Endodermal cell (in vitro differentiated cells): ENCODE measurements around the gene MTURN. TPM values are rescaled to one million over a fixed set of nuclear protein-coding genes. Genes with fewer than 3 reads are reported as not detected.
A peak's percentile ranks its signal among the peaks of the same experiment; 100 is the strongest.

Experiments
- DNase-seq: peaks from one replicate; pipeline ENCODE4 v3.0.0-alpha.2; 2017
- H3K27ac ChIP-seq: 2 replicates; pipeline ENCODE4 v1.5.1; 2013; ENCODE audit warnings: mild to moderate bottlenecking, low read depth, low read length, moderate library complexity
- H3K27me3 ChIP-seq: 2 replicates; pipeline ENCODE4 v1.6.1; 2013; ENCODE audit warnings: mild to moderate bottlenecking, low read length, moderate library complexity; ENCODE audit not compliant: insufficient read depth, control insufficient read depth, poor library complexity, severe bottlenecking
- H3K36me3 ChIP-seq: 2 replicates; pipeline ENCODE4 v1.7.0; 2013; ENCODE audit warnings: mild to moderate bottlenecking, low read length, moderate library complexity; ENCODE audit not compliant: control insufficient read depth, insufficient read depth
- H3K4me1 ChIP-seq: one replicate; pipeline ENCODE4 v1.7.0; 2013; ENCODE audit warnings: low read length; ENCODE audit not compliant: control insufficient read depth, insufficient read depth
- H3K4me3 ChIP-seq: 2 replicates; pipeline ENCODE4 v1.5.1; 2013; ENCODE audit warnings: mild to moderate bottlenecking, low read length, moderate library complexity
- H3K9ac ChIP-seq: 2 replicates; pipeline ENCODE4 v1.6.1; 2013; ENCODE audit warnings: mild to moderate bottlenecking, low read length, moderate library complexity; ENCODE audit not compliant: poor library complexity, severe bottlenecking; ENCODE audit errors: extremely low read depth
- H3K9me3 ChIP-seq: 2 replicates; pipeline ENCODE4 v1.6.1; 2013; ENCODE audit warnings: mild to moderate bottlenecking, low read length, moderate library complexity; ENCODE audit not compliant: control insufficient read depth
- H3K27ac Mint-ChIP-seq: 2 replicates; pipeline ENCODE4 v1.8.0; 2020; ENCODE audit warnings: mixed read lengths
- H3K27me3 Mint-ChIP-seq: 2 replicates; pipeline ENCODE4 v1.8.0; 2021; ENCODE audit warnings: mild to moderate bottlenecking, mixed read lengths; ENCODE audit not compliant: insufficient read depth
- H3K36me3 Mint-ChIP-seq: 2 replicates; pipeline ENCODE4 v1.8.0; 2020; ENCODE audit warnings: low read depth, mixed read lengths
- H3K4me1 Mint-ChIP-seq: 2 replicates; pipeline ENCODE4 v1.8.0; 2020; ENCODE audit warnings: mixed read lengths
- H3K4me3 Mint-ChIP-seq: 2 replicates; pipeline ENCODE4 v1.8.0; 2020; ENCODE audit warnings: mild to moderate bottlenecking, moderate library complexity, mixed read lengths
- H3K9me3 Mint-ChIP-seq: 2 replicates; pipeline ENCODE4 v1.8.0; 2020; ENCODE audit warnings: mild to moderate bottlenecking, mixed read lengths
- WGBS, 2 experiments: methylation state at CpG; one replicate each; pipeline versions ENCODE4 v1.1.5 to v1.1.7; 2013; ENCODE audit warnings: missing lambda C conversion rate in 2 of 2, mixed read lengths in 1 of 2; ENCODE audit not compliant: insufficient coverage in 1 of 2, insufficient read length in 1 of 2; 5-methylcytosine and 5-hydroxymethylcytosine counted together
- total RNA-seq, 2 donors: library from RNA; stranded (reverse); fragmentation: NEBNext Ultra II Directional in 1 of 2; extraction: Animal tissue kit (Norgen Biotek cat#: 25700) in 1 of 2; gene quantifications; 2 replicates in 1 of 2; 3 replicates in 1 of 2; pipeline ENCODE4 v1.2.1, GENCODE V29; 2021
- TF ChIP-seq, protein P1 (sequence below): fragments of 200-600 bp; sonication (generic); conservative IDR thresholded peaks from 2 replicates; pipeline ENCODE4 v1.5.0; 2021; ENCODE audit warnings: antibody characterized with exemption, mild to moderate bottlenecking

Gene MTURN
- total RNA-seq, 2 donors from 2014 or later = 11.2 to 12.1 TPM

DNA sequence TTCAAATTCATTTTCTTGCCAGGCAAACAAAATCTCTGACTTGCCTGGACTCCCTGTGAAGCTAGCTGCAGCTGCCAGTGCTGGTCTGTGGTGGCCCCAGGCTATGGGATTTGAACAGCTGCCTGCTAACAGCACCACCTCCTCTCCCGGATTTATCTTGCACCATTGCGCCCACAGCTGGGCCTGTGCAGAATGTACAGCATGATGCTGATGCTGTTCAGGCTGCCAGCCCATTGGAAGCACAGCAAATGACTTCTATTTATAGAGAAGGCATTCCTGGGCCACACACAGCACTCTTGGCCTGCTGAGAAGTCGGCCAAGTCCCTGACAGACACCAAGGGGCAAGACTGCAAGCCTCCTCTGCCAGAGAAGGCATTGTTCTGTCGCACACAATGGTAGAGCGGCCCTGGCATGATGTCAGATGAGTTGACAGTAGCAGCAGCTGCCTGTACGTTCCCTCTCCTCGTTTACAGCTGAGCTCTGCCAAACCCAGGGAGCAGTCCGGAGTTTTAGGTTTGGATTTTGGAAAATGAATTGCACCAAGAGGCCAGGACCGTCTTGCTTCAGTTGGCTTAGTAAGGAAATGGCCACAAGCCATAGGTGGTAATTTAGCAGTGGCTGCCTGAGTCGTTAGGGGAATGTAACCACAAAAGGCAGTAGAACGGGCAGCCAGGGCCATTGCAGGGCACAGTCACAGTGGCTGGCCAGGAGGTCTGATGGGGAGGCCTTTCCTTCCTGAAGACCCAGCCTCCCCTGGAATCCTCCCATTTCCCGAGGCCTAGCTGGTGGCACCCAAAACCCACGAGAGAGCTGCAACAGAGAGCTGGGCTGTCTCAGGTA, 38.5 kb downstream of the MTURN start:
- WGBS, 2 experiments = 86 to 90% methylated on average over 7 to 13 of the region's 13 CpGs
- Mint-ChIP-seq H3K4me1 (peaks cover 5% of the 10 kb centered on the region), H3K36me3 (no peaks in the 10 kb centered on the region), H3K27ac (no peak overlapping the region), H3K9me3 (no peaks in the 10 kb centered on the region), H3K27me3 (peaks cover 20% of the 10 kb centered on the region), H3K4me3 (no peak overlapping the region)
- H3K27me3 ChIP-seq = peaks cover 30% of the 10 kb centered on the region
- H3K4me3 ChIP-seq = no peak overlapping the region
- peak overlapping the region; percentile 84 for H3K27ac ChIP-seq
- DNase-seq = peak; percentile 55
- TF ChIP-seq, protein P1, sequence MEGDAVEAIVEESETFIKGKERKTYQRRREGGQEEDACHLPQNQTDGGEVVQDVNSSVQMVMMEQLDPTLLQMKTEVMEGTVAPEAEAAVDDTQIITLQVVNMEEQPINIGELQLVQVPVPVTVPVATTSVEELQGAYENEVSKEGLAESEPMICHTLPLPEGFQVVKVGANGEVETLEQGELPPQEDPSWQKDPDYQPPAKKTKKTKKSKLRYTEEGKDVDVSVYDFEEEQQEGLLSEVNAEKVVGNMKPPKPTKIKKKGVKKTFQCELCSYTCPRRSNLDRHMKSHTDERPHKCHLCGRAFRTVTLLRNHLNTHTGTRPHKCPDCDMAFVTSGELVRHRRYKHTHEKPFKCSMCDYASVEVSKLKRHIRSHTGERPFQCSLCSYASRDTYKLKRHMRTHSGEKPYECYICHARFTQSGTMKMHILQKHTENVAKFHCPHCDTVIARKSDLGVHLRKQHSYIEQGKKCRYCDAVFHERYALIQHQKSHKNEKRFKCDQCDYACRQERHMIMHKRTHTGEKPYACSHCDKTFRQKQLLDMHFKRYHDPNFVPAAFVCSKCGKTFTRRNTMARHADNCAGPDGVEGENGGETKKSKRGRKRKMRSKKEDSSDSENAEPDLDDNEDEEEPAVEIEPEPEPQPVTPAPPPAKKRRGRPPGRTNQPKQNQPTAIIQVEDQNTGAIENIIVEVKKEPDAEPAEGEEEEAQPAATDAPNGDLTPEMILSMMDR = no peak
- H3K9ac ChIP-seq = no peak overlapping the region
- H3K4me1 ChIP-seq = no peaks in the 10 kb centered on the region
- H3K36me3 ChIP-seq = no peaks in the 10 kb centered on the region
- no peaks in the 10 kb centered on the region for H3K9me3 ChIP-seq

DNA sequence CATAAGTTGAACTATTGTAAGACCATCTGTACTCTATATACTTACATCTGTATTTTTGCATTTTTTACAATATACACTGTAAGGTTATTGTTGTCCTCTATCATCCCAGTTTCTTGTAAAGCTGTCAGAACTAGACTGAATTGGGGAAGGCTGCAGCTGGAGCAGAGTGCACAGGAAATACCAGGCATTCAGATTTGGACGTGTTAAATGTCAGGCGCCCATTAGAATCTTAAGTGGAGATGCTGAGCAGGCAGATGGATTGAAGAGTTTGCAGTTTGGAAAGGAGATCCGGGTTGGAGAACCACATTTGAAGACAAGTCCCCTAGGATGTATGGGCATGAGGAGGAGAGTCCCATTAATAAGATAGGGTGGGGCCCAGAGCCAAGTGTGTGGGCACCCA, 40.4 kb downstream of the MTURN start:
- Histone ChIP-seq H3K9ac (no peak overlapping the region), H3K27me3 (peaks cover 13% of the 10 kb centered on the region), H3K9me3 (no peaks in the 10 kb centered on the region), H3K36me3 (no peaks in the 10 kb centered on the region), H3K27ac (no peak overlapping the region), H3K4me3 (no peak overlapping the region), H3K4me1 (no peaks in the 10 kb centered on the region)
- H3K27ac Mint-ChIP-seq = no peak overlapping the region
- H3K4me1 Mint-ChIP-seq = peaks cover 5% of the 10 kb centered on the region
- no peaks in the 10 kb centered on the region for H3K9me3 Mint-ChIP-seq
- no peak for DNase-seq
- WGBS, 2 experiments = 92% methylated on average over 2 to 3 of the region's 3 CpGs
- no peaks in the 10 kb centered on the region for H3K36me3 Mint-ChIP-seq
- peaks cover 8% of the 10 kb centered on the region for H3K27me3 Mint-ChIP-seq
- TF ChIP-seq, protein P1 = no peak
- no peak overlapping the region for H3K4me3 Mint-ChIP-seq

DNA sequence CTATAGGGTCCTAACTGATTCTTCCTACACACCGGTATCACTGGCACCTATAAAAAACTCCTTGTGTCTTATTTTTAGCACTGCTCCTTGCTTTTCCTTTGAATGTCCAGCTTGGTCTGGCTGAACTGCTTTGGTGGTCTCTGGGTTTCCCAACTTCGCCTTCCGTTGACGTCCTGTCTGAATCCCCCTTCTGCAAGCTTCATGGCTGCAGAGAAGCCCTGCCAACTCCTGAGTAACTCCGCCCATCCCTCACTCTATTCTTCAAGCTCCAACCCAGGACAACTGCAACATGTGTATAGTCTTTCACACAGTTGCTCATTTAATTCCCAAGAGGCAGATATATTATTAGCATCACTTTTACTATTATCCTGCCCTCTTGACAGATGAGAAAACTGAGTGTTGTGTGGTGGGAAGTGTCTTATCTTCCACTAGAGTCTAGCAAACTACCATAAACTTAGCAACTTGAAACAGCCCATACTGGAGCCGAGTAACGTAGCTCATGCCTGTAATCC, 40.9 kb downstream of the MTURN start:
- Mint-ChIP-seq H3K4me1 (peaks cover 5% of the 10 kb centered on the region), H3K4me3 (no peak overlapping the region), H3K27ac (no peak overlapping the region), H3K36me3 (no peaks in the 10 kb centered on the region), H3K9me3 (no peaks in the 10 kb centered on the region), H3K27me3 (peaks cover 3% of the 10 kb centered on the region)
- no peaks in the 10 kb centered on the region for H3K36me3 ChIP-seq
- H3K4me3 ChIP-seq = no peak overlapping the region
- H3K27ac ChIP-seq = no peak overlapping the region
- TF ChIP-seq, protein P1 = no peak
- no peaks in the 10 kb centered on the region for H3K9me3 ChIP-seq
- no peak overlapping the region for H3K9ac ChIP-seq
- DNase-seq = no peak
- 86 to 90% methylated on average over 7 of the region's 7 CpGs for WGBS, 2 experiments
- H3K27me3 ChIP-seq = peaks cover 9% of the 10 kb centered on the region
- H3K4me1 ChIP-seq = no peaks in the 10 kb centered on the region
